Adipocyte (in vitro differentiated cells): Measurements from ENCODE around the gene IL17RE.
A peak's percentile ranks its signal among the peaks of the same experiment; 100 is the strongest.
"Not testable (repeated sequence)": the region's sequence is repeated elsewhere in the genome, so short reads cannot be mapped to it uniquely, and the experiment has no call there.

Experiments
- DNase-seq: peaks from one replicate; pipeline ENCODE4 v3.0.0-alpha.2; 2015; ENCODE audit warnings: low read depth
- H3K27me3 ChIP-seq: replicated peaks from 2 replicates; pipeline ENCODE4 v1.7.0; 2013; ENCODE audit warnings: mild to moderate bottlenecking, low read length, moderate library complexity; ENCODE audit not compliant: control insufficient read depth, insufficient read depth
- H3K36me3 ChIP-seq: 2 replicates; pipeline ENCODE4 v1.7.0; 2013; ENCODE audit warnings: low read length, mild to moderate bottlenecking, moderate library complexity; ENCODE audit not compliant: control insufficient read depth, insufficient read depth, severe bottlenecking
- H3K4me1 ChIP-seq: 2 replicates; pipeline ENCODE4 v1.7.0; 2013; ENCODE audit warnings: mild to moderate bottlenecking, low read length, moderate library complexity; ENCODE audit not compliant: control insufficient read depth, insufficient read depth
- H3K4me3 ChIP-seq: 2 replicates; pipeline ENCODE4 v1.7.0; 2013; ENCODE audit warnings: mild to moderate bottlenecking, low read length, moderate library complexity
- H3K9ac ChIP-seq: 2 replicates; pipeline ENCODE4 v1.7.0; 2013; ENCODE audit warnings: mild to moderate bottlenecking, low read length, moderate library complexity
- H3K9me3 ChIP-seq: 2 replicates; pipeline ENCODE4 v1.7.0; 2013; ENCODE audit warnings: mild to moderate bottlenecking, low read length, moderate library complexity; ENCODE audit not compliant: control insufficient read depth

IL17RE gene

DNA sequence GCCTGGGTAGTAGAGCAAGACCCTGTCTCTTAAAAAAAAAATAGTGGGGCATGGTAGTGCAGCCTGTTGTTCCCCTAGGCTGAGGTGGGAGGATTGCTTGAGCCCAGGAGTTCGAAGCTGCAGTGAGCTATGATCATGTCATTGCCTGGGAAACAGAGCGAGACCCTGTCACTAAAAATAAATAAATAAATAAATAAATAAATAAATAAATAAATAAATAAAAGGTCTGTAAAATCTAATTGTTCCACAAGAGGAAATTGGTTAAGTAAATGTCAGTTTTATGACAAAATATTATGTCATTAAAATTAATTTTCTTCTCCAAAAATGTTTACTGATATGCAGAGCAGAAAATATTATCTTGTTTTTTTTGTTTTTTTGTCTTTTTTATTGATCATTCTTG, 36.3 kb downstream of the IL17RE start:
- Histone ChIP-seq H3K9me3 (no peaks in the 10 kb centered on the region), H3K4me1 (peaks cover 21% of the 10 kb centered on the region), H3K4me3 (no peak overlapping the region), H3K27me3 (no peaks in the 10 kb centered on the region), H3K36me3 (peaks cover 13% of the 10 kb centered on the region), H3K9ac (no peak overlapping the region)
- no peak for DNase-seq

DNA sequence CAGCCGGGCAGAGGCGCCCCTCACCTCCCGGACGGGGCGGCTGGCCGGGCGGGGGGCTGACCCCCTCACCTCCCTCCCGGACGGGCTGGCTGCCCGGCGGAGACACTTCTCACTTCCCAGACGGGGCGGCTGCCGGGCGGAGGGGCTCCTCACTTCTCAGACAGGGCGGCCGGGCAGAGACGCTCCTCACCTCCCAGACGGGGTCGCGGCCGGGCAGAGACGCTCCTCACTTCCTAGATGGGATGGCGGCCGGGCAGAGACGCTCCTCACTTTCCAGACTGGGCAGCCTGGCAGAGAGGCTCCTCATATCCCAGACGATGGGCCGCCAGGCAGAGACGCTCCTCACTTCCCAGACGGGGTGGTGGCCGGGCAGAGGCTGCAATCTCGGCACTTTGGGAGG, 37.3 kb downstream of the IL17RE start:
- H3K4me3 ChIP-seq, H3K9me3 ChIP-seq, H3K9ac ChIP-seq, DNase-seq, H3K27me3 ChIP-seq: not testable (repeated sequence)
- Histone ChIP-seq H3K36me3 (peaks cover 13% of the 10 kb centered on the region), H3K4me1 (peaks cover 12% of the 10 kb centered on the region)

DNA sequence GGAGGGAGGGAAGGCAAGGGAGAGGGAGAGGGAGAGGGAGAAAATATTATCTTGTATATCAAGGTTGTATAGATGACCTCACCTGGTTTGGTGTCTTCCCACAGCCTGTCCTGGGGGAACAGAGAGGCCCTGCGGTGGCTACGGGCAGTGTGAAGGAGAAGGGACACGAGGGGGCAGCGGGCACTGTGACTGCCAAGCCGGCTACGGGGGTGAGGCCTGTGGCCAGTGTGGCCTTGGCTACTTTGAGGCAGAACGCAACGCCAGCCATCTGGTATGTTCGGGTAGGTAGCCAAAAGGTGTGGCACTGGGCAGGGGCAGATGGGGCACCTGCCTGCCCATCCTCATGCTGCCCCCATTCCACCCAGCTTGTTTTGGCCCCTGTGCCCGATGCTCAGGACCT, 38.1 kb downstream of the IL17RE start:
- no peak overlapping the region for H3K4me3 ChIP-seq
- H3K4me1 ChIP-seq = peaks cover 7% of the 10 kb centered on the region
- H3K36me3 ChIP-seq = peaks cover 9% of the 10 kb centered on the region
- H3K9me3 ChIP-seq = no peaks in the 10 kb centered on the region
- no peak overlapping the region for H3K9ac ChIP-seq
- H3K27me3 ChIP-seq = no peaks in the 10 kb centered on the region
- DNase-seq = no peak

DNA sequence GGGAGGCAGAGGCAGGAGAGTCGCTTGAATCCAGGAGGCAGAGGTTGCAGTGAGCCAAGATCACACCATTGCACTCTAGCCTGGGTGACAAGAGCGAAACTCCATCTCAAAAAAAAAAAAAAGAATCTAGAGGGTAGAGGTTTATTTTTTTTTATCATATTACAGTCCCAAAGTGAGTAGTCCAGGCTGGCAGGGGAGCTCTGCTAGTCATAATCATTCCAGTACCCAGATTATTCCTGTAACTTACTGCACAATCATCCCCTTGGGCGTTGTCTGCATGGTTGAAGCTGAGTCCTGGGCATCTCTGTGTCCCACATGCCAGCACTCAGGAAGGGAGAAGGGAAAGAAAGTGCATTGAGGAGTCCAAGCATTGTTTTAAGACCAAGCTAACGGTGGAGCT, 39.5 kb downstream of the IL17RE start:
- Histone ChIP-seq H3K4me1 (peaks cover 12% of the 10 kb centered on the region), H3K36me3 (peaks cover 9% of the 10 kb centered on the region), H3K27me3 (no peaks in the 10 kb centered on the region), H3K9me3 (no peaks in the 10 kb centered on the region), H3K4me3 (no peak overlapping the region), H3K9ac (no peak overlapping the region)
- no peak for DNase-seq

DNA sequence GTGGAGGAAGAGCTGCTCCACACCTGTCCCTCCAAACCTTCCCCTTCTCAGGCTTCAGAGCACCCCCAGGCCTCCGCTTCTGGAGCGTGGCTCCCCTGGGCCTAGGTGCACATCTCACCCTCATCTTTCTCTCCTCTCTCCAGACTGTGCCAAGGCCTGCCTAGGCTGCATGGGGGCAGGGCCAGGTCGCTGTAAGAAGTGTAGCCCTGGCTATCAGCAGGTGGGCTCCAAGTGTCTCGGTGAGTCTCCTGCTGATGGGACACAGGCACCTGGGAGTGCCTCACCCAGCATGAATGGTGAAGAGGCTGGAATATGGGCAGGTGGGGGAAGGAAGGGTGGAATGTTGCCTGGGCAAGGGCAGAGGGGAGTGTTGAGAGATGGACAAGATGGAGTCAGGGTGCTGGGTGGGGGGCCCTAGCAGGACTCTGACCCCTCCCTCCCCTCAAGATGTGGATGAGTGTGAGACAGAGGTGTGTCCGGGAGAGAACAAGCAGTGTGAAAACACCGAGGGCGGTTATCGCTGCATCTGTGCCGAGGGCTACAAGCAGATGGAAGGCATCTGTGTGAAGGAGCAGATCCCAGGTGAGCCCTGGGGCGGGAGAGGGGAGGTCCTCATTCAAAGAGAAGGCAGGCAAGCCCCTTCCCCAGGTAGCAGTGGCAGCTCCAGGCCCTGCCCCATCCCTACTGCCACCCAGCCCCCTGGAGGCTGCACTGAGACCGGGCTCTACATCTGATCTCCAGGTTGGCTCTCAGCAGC, 40.5 kb downstream of the IL17RE start:
- no peak for DNase-seq
- Histone ChIP-seq H3K4me1 (peaks cover 10% of the 10 kb centered on the region), H3K27me3 (no peaks in the 10 kb centered on the region)

DNA sequence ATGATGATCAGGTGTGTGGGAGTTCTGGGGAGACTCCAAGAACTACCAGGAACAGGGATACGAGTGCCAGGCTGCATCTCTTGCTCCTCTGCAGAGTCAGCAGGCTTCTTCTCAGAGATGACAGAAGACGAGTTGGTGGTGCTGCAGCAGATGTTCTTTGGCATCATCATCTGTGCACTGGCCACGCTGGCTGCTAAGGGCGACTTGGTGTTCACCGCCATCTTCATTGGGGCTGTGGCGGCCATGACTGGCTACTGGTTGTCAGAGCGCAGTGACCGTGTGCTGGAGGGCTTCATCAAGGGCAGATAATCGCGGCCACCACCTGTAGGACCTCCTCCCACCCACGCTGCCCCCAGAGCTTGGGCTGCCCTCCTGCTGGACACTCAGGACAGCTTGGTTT, 41.6 kb downstream of the IL17RE start:
- no peaks in the 10 kb centered on the region for H3K9me3 ChIP-seq
- H3K36me3 ChIP-seq = peaks cover 11% of the 10 kb centered on the region
- no peaks in the 10 kb centered on the region for H3K27me3 ChIP-seq
- no peak for DNase-seq
- H3K9ac ChIP-seq = no peak overlapping the region
- H3K4me3 ChIP-seq = no peak overlapping the region
- peaks cover 10% of the 10 kb centered on the region for H3K4me1 ChIP-seq

More for the DNA sequence above, 40.5 kb downstream of the IL17RE start:
- H3K36me3 ChIP-seq = peaks cover 3% of the 10 kb centered on the region
- H3K9me3 ChIP-seq = no peaks in the 10 kb centered on the region
- no peak overlapping the region for H3K4me3 ChIP-seq
- H3K9ac ChIP-seq = no peak overlapping the region

DNA sequence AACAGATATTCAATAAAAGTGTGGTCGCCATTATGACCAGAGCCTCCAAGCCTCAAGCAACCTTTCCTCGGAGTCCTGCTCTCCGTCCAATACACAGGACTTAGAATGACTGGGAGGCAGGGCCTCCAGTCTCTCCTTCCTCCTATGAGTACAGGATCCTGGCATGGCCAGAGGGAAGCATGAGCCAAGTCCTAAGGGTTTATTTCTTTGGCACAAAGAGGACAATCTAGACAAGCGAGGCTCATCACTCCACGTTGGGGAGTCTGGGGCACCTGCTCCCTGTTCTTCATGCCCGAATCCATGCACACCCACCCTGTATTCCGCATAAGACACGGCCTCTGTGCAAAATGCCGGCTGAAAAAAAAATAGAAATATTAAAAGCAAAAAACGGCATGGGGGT, 42.7 kb downstream of the IL17RE start:
- Histone ChIP-seq H3K9ac (no peak overlapping the region), H3K4me1 (peaks cover 10% of the 10 kb centered on the region), H3K4me3 (no peak overlapping the region), H3K27me3 (no peaks in the 10 kb centered on the region), H3K9me3 (no peaks in the 10 kb centered on the region), H3K36me3 (peaks cover 11% of the 10 kb centered on the region)
- DNase-seq = no peak

DNA sequence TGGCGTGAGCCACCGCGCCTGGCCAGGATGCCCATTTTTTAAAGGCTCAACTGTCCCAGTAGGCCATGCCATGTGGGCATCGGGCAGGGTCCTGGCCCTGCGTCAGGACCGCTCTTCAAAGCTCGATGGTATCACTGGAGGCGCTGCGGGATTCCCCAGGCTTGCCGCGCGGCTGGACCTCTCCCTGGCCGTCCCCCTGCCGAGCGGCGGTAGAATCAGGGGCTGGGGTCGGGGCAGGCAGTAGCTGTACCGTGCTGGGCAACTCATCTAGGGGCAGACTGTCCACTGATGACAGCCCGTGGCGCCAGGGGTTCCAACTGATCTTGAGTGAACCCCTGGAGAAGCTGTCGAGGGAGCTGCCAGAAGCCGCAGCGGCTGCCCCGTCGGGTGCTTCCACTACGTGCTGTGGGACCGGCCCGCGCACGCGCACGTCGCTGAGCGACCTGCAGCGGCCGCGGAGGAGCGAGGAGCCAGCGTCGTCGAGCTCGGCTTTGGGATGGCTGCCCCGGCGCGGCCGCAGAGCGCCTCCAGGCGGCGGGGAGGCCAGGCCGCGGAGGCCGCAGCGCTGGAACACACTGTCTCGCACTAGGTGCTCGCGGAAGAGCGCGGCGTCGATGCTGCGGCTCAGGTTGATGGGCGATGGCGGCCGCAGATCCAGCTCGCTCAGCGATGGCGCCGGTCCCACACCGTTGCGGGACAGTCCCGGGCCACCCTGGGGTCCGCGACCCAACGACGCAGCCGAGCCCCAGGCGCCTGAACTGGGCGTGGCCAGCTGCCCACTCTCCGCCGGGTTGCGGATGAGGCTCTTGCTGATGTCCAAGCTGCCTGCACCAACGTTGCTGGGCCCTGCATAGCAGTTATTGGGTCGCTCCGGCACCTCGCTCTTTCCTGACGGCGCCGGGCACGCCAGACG, 43.7 kb downstream of the IL17RE start:
- no peaks in the 10 kb centered on the region for H3K9me3 ChIP-seq
- no peaks in the 10 kb centered on the region for H3K27me3 ChIP-seq
- peak overlapping the region; percentile 82 for H3K4me3 ChIP-seq
- peak; percentile 94 for DNase-seq
- H3K9ac ChIP-seq = peak overlapping the region; percentile 88
- peaks cover 11% of the 10 kb centered on the region for H3K4me1 ChIP-seq
- peaks cover 8% of the 10 kb centered on the region for H3K36me3 ChIP-seq

DNA sequence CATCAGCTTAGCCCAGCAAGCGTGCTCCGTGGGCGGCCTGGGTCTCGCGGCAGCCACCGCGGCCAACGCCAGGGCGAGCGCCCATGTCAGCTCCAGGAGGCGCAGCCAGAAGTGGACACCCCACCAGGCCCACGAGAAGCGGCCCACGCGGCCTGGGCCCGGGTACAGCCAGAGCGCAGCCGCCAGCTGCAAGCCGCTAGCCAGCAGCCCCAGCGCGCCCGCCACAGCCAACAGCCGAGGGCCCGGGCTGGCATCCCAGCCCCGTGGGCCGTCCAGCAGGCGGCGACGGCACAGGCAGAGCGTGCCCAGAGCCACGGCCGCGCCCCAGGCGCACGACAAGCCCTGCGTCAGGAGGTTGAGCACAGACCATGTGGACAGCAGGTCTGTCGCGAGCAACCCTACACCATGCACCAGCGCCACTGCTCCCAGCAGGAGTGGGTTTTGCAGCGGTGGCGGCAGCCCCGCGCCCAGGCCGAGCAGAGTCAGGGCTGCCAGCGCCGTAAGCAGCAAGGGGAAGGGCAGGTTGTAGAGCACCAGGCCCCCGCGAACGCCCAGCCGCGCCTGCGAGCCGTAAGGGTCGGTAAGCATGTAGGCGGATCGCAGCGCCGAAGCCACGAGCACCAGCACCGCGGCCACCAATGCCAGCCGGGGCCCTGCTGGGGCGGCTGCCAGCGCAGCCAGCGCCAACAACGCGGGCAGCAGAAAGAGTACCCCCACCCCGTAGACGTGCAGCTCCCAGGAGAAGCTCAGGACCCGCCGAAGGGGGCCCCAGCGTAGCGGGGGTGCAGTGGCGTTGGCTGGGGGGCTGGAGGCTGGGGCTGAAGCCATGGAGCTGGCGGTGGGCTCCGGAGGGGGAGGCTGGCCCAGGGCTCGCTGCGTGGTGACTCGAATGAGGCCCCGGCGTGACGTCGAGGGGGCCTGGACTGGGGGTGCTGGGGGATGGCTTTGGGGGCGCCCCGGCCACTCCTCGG, 44.7 kb downstream of the IL17RE start:
- H3K9ac ChIP-seq = peak overlapping the region; percentile 88
- H3K4me1 ChIP-seq = peaks cover 16% of the 10 kb centered on the region
- H3K4me3 ChIP-seq = peak overlapping the region; percentile 82
- H3K36me3 ChIP-seq = peaks cover 8% of the 10 kb centered on the region
- H3K9me3 ChIP-seq = no peaks in the 10 kb centered on the region
- no peaks in the 10 kb centered on the region for H3K27me3 ChIP-seq
- peak; percentile 78 for DNase-seq

DNA sequence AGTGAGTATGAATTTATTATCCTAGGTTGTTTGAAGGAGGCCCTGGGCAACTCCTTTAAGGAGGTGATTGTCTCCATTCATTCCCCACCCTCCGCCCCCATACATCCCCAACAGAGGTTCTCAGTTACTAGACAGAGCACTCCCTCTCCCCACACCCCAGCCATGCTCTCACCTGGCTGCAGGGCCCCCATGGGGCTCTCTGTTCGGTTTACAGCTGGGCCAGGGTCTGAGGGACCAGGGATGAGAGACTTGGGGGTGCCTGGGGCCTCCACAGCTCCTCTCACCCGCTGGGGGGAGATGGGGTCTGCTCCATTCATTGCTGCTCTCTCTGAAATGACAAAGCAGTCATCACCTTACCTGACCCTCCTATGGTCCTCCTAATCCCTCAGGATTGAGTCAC, 45.9 kb downstream of the IL17RE start:
- no peak overlapping the region for H3K4me3 ChIP-seq
- no peak for DNase-seq
- peaks cover 8% of the 10 kb centered on the region for H3K36me3 ChIP-seq
- H3K9ac ChIP-seq = no peak overlapping the region
- H3K4me1 ChIP-seq = peaks cover 16% of the 10 kb centered on the region
- H3K9me3 ChIP-seq = no peaks in the 10 kb centered on the region
- H3K27me3 ChIP-seq = no peaks in the 10 kb centered on the region
